ENCODE measurements around the gene LDLRAD4.

The LDLRAD4 gene

GRCh38 chr18:13218368-13218991 is at the start of gene LDLRAD4:
Gene LDLRAD4, plus strand, starts transcription at chr18:13218760.
- DNase-seq, result peak; percentile 39

DNA sequence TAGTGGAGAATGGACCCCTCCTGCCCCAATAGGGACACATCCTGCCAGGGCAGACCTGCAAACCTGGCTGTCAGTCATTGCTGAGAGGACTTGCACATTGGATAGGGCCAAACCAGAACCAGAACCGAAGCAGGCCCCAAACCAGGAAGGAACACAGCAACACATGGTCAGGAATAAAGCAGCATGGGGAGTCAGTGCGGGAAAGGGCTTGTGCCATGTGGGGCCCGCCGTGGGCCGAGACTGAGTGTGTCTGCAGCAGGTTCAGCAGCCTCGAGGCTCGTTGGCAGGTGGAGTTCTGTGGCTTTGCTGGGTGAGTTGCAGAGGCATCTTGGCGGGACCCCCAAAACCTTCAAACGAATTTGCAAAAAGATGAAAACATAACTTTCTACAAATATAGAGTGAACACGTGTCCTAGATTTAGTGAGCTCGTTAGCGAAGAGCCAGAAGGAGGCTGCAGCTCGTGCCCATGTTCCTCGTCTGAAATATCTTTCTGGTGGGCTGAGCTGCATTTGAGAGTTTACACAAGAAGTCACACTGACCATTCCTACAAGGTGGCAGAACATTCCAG is 44.9 kb upstream of the LDLRAD4 start:
- no peak for DNase-seq

- no peak for DNase-seq
Measured at GRCh38 chr18:13175266-13175665, 43.3 kb upstream of the LDLRAD4 start.

GRCh38 chr18:13175754-13176210 is 42.8 kb upstream of the LDLRAD4 start:
- no peak for DNase-seq

GRCh38 chr18:13176847-13177246 is 41.7 kb upstream of the LDLRAD4 start:
- DNase-seq, result peak; percentile 15

GRCh38 chr18:13178197-13178596 is 40.4 kb upstream of the LDLRAD4 start:
- DNase-seq, result no peak

- DNase-seq, result no peak
Measured at GRCh38 chr18:13178976-13179375, 39.6 kb upstream of the LDLRAD4 start.

GRCh38 chr18:13179566-13180113 is 38.9 kb upstream of the LDLRAD4 start:
- DNase-seq, result no peak

DNA sequence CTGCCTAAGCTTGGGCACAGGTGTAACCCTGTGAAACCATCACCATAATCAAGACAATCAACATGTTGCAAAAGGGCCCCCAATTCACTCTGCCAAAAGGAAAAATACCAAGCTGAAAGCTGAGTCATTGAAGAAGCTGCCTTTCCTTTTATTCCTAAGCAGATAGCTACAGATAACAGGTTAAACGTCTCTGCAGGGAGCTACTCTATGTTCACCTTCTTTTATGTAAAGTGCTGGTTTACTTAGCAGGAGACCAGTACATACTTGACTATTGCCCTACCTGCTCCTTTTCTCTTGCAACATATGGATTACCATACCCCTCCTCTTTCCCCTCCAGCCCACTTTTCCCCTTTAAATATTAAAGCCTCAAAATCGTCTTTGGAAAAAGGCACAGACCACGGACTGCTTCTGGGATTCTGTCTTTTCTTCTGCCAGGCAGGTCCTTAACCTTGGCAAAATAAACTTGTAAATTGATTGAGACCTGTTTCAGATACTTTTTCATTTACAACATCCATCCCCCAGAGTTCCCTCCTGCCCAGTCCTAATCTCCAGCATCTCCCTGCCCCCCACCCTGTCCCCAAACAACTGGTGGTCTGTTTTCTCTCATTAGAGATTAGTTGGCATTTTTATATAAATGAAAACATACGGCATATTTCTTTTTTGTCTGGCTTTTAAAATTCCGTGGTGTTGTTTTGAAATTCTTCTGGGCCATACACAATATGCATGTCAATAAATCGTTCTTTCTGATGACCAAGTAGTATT is 37.8 kb upstream of the LDLRAD4 start:
- no peak for DNase-seq

GRCh38 chr18:13181765-13182164 is 36.8 kb upstream of the LDLRAD4 start:
- DNase-seq, result no peak

DNA sequence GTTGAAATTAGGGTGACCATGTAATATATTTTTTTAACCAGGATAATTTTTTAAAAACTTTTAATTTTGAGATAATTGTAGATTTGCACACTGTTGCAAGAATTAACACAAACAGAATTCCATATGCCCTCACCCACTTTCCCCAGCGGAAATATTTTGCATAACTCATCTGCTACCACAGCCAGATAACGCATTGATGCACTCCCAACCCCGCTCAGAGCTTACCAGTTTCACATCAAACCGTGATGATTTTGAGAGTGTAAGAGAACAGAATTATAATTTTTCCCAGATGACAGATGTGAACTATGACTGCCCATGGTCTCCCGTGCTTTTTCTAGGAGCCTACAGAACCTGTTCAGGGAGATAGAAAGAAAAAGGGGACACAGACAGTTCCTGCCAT is 35.2 kb upstream of the LDLRAD4 start:
- no peak for DNase-seq

- no peak for DNase-seq
Measured at GRCh38 chr18:13183790-13184189, 34.8 kb upstream of the LDLRAD4 start.

- no peak for DNase-seq
Measured at GRCh38 chr18:13184396-13184795, 34.2 kb upstream of the LDLRAD4 start.

DNA sequence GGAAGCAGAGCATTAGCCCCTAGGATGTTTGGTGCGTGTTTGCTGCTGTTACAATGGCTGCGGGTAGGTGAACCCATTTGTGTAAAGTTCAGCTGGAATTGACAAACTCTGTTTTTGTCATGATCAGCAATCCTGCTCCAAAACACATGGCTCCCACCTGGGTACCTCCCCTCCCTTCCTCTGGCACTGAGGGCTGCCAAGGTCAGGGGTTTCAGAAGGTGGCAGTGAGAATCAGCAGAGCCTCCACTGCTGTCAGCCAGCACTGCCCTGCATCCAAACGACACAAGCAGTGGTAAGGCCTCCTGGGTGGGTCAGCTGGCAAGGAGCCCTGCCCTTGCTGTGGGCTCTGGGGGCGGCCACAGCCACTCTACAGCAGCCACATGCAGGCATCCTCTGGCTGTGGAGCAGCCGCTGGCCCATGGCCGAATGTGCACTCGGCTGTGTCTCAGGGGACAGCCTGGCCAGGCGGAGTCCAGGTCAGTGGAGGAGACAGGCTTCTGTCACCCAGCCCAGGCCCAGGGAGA is 32.8 kb upstream of the LDLRAD4 start:
- DNase-seq, result no peak

DNA sequence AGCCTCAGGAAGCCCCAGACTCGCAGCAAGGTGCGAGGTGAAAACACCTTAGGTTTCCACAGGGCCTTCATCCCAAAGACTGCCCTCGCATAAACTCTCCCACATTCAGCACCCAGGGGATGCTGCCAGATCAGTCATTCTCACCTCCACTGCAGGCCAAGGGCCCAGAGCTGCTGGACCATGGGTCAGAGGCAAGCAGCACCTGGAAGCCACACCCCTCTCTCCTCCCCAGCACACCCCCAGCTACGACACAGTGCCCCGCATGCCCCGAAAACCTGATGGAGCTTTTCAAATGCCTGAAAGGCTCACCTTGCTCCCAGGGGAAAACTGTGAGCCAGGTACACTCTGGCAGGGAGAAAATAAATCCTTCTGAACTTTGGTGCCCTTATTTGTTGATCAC is 31.9 kb upstream of the LDLRAD4 start:
- no peak for DNase-seq

GRCh38 chr18:13187498-13187897 is 31.1 kb upstream of the LDLRAD4 start:
- no peak for DNase-seq

DNA sequence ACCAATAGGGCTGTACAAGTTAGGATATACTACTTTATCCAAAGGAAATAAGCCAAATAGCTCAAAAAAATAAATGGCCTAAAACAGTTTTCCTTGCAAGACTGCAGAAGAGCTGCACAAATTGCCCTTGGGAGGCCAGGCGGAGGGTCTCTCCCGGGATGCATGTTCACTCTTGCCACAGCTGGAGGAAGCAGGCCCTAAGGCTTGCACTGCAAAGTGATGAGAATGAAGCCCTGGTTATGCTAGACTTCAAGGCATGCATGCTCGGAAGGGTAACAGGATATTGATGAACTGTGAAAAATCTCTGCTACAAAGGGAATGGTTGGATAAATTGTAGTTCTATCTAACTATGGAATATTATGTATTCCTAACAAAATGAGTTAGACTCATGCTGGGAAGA is 27.5 kb upstream of the LDLRAD4 start:
- DNase-seq, result no peak

DNA sequence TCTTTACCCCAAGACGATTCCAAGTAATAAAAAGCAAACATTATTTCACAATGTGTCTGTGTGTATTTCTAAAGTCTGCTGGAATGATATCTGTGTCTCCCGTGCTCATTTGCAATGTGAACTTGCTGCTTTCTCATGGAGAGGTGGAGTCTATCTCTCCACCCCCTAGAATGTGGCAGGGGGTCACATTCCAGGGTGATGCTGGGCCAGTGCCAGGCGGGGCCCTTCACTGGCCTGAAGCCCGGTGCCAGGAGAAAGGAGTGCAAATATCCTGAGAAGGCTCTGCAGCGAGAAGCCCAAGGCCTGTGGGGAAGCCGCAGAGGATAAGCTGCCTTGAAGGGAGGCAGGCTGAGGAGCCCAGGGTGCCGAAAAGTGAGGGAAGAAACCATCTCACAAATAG is 26.8 kb upstream of the LDLRAD4 start:
- DNase-seq, result no peak

- DNase-seq, result no peak
Measured at GRCh38 chr18:13192970-13193369, 25.6 kb upstream of the LDLRAD4 start.

DNA sequence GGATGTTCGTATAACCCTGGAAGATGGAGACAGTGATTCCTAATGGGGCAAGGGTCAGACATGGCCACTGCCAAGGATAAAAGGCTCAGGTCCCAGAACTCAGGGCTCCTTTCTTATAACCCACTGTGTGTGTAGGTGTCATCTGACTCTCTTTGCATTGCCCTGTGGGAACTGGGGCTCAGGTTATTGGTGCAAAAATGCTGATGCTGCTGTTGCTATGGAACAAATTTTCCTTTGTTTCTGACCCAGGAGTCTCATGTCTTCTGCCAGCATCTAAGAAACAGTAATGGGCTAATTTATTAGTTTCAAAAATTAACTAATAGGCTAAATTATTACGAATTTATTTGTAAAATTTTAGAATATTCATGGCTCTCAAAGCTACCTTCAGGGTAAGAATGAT is 24.3 kb upstream of the LDLRAD4 start:
- no peak for DNase-seq

GRCh38 chr18:13198701-13199100 is 19.9 kb upstream of the LDLRAD4 start:
- no peak for DNase-seq

GRCh38 chr18:13199169-13199568 is 19.4 kb upstream of the LDLRAD4 start:
- DNase-seq, result no peak

GRCh38 chr18:13201292-13201691 is 17.3 kb upstream of the LDLRAD4 start:
- no peak for DNase-seq

GRCh38 chr18:13202571-13202970 is 16.0 kb upstream of the LDLRAD4 start:
- no peak for DNase-seq
